Liver (tissue), 3 donors: ENCODE results near the gene AJAP1.

Experiments used
- GABPA ChIP-seq, 2 donors: IDR thresholded peaks in 1 of 2; conservative IDR thresholded peaks in 1 of 2; 2 replicates each; pipeline ENCODE4 v1.6.1; 2016; ENCODE audit warnings: antibody characterized with exemption in 2 of 2, mild to moderate bottlenecking in 1 of 2, moderate library complexity in 1 of 2
- HNF4G ChIP-seq: IDR thresholded peaks from 2 replicates; pipeline ENCODE4 v1.6.1; 2016; ENCODE audit warnings: antibody characterized with exemption
- ZBTB33 ChIP-seq: IDR thresholded peaks from 2 replicates; pipeline ENCODE4 v1.6.1; 2016; ENCODE audit warnings: antibody characterized with exemption
- TF ChIP-seq, protein P1 (sequence below): fragments of 150-350 bp; IDR thresholded peaks from 2 replicates; pipeline ENCODE4 v1.5.1; 2017; ENCODE audit warnings: improper control_type of control experiment, low read depth, low read length; ENCODE audit not compliant: missing input control
- donor health status: healthy.
- donor health status: healthy.

DNA sequence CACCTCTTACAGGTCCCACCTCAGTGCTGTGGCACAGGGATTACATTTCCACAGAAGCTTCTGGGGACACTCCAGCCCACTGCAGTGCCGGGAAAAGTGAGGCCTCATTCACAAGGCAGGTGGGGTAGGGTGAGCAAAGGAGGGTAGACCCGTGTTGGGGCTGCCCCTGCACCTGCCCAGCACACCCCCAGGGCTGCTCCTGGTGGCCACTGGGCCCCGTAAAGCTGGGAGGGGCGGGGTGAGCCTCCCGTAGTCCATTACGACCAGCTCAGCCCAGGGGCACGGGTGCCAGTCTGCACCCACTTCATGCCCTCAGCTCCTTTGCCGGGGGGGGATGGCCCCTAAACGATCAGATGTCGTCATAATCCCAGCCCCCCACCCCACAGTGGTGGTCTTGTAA is 39.5 kb downstream of the AJAP1 start:
- TF ChIP-seq, protein P1, sequence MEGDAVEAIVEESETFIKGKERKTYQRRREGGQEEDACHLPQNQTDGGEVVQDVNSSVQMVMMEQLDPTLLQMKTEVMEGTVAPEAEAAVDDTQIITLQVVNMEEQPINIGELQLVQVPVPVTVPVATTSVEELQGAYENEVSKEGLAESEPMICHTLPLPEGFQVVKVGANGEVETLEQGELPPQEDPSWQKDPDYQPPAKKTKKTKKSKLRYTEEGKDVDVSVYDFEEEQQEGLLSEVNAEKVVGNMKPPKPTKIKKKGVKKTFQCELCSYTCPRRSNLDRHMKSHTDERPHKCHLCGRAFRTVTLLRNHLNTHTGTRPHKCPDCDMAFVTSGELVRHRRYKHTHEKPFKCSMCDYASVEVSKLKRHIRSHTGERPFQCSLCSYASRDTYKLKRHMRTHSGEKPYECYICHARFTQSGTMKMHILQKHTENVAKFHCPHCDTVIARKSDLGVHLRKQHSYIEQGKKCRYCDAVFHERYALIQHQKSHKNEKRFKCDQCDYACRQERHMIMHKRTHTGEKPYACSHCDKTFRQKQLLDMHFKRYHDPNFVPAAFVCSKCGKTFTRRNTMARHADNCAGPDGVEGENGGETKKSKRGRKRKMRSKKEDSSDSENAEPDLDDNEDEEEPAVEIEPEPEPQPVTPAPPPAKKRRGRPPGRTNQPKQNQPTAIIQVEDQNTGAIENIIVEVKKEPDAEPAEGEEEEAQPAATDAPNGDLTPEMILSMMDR, result no peak
- TF ChIP-seq GABPA (IDR thresholded peaks at IDR 0.05 in 1 of 2, conservative IDR thresholded peaks at IDR 0.05 in 1 of 2) (no peak), HNF4G (no peak), ZBTB33 (no peak)
